Fibroblast of skin of right quadriceps (primary cell): ENCODE data around the gene LHX1.

Experiments
- DNase-seq: peaks from one replicate; pipeline ENCODE4 v3.0.0-alpha.2; 2013

Gene LHX1

DNA sequence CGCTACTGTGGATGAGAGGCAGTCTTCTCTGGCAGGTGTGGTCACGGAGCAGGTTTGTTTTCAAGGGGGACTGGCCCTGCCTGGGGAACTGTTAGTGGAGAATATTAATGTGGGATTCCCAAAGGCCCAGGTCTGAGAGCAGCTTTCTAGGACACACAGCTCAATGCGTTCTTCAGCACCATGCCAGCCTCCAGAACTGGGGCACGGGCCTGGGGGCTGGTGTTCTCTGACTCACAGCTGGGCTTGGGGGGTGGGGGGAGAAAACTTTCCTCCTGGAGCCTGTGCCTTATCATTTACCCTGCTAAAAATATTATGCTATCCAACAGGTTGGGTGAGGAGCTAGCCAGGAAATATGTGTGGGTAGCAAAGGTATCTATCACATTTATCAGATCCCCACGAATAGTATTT lies 13.5 kb upstream of the LHX1 start:
- DNase-seq, result no peak

DNA sequence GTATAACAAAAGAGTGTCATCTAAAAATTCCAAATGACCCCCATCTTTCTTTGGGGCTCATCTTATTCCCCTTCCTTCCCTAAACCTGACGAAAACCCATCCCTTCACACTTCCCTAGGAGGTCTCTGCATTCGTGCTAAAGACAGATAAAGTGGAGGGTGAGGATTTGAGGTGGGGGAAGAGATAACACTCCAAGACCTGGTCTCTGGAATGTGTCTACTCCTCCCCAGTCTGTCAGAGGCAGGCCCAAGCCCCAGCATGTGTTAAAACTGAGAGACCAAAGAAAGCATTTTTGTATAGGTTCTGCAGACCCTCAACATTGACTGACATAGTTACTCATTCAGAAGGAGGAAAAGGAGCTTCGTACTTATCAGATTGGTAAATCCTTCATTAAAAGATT lies 11.0 kb upstream of the LHX1 start:
- no peak for DNase-seq

DNA sequence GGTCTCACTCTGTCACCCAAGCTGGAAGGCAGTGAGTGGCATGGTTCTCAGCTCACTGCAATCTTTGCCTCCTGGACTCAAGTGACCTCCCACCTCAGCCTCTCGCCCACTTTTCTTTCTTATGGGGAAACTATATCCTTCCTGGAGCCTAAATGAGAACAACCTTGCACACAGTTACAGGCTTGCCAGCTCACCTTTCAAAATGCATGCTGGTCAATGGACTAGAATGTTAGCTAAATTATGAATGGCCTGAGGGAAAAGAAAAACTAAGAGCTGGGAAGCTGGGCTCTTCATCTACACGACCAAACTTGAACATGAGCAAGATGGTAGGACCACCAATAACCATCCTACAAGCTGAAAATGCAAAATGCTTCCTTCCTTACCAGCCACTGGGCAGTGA lies 10.6 kb upstream of the LHX1 start:
- no peak for DNase-seq

DNA sequence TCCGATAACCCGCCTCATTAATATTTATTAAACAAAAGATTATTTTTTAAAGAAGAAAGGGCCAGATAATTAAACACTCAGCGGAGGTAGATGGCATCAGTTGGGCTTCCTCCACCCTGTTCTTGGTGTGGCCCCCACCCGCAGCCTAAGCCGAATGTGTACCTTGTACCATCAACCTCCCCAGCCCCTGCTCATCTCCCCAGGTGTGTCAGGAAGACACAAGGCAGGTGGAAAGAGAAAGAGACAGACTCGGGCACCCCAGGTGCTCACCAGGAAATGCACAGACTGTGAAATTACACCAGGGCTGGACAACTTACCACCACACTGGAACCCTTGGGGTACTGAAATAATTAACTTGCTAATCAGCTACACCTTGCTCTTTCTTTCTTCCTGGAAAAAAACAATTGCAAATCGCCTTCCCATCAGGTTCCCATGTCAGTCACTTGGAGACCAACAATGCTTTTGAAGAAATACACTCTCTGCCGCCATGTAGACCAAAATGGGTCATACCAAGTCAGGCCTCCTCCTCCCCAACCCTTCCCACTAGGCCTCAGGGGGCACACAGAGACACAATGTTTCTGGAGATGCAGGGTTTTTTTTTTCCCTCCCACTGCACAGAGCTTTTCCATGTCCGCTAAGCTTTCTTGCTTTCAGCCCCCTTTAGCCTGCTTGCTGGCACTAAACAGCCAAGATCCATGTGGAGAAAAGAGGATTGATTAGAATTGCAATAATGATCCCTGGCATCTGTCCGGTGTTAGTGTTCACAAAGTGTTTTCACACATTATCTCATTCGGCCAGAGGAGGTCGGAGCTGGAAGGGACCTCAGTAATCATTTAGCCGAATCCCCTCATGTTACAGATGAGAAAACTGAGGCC lies 8.6 kb upstream of the LHX1 start:
- DNase-seq, result no peak

DNA sequence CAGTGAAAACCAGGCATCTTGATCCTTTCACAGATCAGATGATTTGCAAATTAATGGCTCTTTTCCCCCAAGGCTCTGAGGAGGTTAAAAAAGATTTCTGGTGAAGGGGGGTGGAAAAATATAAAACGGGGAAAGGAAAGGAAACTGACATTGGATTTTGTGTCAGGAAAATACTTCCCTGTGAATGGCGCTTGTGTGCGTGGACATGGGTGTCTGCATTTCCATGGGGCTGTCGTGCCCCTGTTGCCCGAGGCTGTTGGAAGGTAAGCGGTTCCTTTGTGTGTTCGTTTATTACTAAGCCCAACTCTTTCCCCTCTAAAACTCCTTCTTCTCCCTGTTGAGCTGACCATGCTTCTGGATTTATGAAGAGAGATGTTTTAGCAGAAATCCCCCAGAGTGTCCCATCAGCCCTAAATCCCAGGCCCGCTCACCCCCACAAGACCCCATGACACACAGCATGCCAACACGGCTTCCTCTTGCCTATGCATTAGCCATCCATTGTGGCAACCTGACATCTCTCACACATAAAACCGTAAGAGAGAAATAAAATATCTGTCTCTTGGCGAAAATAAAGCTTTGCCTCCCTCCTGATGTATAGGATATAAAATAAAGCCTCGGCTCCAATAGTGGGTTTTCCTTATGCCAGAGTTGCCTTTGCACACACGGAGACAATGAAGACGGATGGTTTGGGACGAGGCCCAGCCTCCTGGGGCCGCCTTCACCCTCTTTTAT lies 7.3 kb upstream of the LHX1 start:
- DNase-seq, result no peak

DNA sequence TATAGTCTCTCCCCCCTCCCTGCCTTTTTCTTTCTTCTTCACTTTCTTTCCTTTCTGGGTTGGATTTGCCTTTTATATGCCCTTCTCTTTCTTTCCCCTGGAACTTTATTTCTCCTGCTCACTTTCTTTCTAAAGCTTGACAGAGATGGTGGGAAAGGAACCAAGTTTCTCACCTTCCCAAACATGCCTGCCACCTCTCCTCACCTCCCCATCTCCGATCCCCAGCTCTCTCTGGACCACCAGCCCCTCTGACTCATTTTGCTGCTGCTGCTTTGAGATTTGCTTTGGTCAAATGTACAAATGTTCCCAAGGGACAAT lies 6.7 kb upstream of the LHX1 start:
- DNase-seq, result no peak

DNA sequence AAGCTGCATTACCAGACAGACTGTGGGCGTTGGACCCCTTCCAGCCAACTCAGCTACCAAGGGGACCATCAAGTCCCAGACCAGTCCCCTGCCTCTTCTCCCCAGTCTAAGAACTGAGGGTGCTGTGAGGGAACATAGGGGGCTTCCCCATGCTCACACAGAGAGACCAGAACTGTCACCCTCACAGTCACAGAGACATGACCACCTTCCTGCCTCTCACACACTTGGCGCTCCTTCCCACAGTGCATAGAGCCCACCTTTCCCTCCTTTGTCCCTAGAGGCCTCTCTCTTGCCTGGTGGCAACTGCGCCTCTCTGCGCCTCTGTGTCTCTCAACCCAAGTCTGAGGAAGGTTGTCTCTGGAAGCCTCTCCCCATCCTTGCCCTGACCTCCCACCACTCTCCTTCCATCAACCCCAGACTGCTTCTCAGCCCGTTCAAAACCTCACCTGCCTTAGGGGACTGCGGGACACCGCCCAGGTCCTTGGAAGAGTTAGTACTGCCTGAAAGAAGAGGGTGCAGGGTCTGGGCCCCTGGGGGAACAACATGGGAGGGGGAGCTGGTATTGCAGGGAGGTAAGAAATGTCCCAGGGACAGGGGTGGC lies 6.1 kb upstream of the LHX1 start:
- DNase-seq, result no peak

DNA sequence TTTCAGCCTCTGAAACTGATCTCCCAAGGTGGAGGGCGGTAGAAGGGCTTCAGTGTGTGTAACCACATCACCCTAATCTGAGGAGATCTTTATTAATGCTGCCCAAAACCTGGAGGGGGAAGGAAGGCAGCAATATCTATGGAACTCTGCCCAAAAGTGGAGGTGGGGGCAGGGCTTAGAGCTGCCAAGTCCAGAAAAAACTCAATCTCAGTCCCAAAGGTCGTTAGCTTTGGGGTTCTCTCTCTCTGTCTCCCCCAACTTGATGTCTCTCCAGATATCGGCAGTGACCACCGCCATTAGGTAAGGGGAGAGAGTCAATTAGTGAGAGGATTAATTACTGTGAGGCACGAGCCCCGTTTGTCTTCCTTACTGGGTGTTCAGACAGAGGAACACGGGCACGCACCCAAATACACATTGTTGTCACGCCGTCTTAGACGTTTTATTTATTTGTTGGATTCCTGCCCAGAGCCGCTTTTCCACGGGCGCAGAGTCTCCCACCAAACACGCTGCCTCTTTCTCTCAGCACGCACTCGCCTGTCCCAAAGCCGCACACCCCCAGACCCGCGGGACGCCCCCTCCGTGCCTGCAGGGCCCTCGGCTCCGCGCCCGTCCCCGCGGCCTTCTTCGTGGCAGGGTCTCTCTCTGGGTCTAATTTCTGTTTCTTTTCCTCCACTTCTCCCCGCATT lies 5.4 kb upstream of the LHX1 start:
- no peak for DNase-seq

DNA sequence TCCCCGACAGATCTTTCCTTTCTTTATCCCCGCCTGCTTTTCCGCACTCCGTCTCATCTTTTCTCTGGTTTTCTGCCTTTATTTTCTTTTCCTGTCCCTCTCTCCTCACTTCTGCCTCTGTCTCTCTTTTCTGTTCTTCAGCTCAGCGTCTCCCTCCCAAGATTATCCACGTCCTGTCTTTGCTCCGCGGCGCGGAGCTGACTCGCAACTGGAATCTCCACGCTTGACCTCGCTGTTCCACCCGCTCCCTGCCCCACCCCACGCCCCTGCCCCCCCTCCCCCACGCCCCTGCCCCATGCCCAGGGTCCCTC lies 4.9 kb upstream of the LHX1 start:
- DNase-seq, result no peak

DNA sequence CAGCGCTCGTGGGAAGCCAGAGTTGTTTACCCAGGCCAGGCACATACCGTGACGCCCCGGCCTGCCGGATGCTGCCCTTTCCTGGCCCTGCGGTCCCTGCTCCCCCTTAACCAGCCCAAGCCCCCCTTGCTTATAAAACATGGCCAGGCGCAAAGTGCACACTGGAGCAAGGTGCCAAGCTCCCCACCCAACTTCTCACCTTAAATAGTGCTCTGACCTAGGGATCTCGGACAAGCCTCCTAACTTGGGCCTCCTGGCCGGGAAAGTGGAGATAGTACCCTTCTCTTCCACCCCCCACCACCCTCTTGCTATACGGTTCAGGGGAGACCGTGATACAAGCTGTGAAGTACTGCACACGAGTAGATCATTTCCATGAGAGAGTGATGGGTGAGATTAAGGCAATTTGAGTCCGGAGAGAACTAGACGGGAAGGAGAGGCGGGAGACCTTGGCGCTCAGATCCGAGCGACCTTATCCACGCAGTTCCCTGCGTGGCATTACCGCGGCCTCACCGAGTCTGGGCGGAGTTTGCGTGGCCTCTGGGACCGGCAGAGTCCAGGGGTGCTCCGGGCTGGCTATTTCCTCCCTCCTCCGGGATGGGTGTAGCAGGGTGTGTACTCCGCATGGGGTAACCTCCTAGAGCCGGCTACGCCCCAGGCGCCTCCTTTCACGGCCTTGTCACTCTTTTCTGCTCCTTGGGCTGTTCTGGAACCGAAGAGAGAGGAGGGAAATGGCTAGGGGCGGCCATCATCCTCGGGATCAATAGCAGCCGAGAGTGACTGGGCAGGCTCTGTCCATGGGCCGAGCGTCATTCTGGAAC lies 4.4 kb upstream of the LHX1 start:
- no peak for DNase-seq

DNA sequence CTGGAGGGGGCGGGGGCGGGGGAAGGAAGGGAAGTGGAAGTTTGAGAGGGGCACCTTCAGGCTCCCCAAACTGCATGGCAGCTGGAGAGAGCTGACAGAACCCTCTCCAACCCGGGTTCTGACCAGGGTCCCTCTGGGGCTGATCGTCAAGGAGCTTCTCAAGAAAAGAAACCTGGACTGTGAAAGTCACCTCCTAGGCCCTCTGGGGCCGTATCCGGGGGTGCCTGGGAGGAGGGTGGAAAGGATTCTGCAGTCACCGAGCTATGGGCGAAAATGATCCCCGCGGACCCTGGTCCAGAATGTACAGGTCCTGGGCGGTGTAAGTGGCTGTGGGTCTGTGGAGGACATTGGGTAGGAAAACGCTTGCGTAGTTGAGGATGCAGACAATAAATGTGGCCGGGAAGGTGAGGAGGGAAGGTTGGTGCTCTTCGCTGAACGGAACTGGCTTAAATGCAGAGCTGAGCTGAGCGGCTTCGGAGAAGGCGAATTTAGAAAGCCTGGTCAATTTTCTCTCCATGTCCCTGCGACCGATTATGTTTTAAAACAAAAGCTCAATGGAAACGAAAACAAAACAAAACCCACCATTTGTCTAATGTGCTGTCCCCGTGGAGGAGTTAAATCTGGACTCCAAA lies 3.6 kb upstream of the LHX1 start:
- no peak for DNase-seq

DNA sequence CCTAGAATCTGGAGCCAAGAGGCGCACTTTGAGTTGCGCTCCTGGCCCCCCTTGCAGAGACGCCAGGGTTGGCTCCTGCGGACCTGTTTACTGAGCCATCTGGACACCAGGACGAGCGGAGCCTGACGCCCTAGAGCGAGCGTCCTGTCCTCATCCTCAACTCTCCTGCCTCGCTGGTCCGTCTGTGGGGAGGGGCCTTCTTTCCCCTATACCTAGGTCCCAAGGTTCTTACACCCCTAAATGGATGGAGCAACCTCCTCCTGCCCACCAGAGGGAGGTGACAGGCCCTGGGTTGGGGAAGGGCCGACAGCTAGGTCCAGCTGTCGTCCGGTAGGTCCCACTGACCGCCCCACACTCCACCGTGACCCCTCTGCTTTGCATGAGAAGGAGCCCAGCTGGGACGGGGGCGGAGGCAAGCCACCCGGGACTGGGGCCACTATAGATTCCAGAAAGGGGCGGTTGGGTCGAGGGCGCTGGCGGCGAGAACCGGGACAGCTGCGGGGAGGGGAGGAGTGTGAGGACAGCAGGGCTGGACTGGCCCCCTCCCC lies 3.1 kb upstream of the LHX1 start:
- DNase-seq, result no peak

DNA sequence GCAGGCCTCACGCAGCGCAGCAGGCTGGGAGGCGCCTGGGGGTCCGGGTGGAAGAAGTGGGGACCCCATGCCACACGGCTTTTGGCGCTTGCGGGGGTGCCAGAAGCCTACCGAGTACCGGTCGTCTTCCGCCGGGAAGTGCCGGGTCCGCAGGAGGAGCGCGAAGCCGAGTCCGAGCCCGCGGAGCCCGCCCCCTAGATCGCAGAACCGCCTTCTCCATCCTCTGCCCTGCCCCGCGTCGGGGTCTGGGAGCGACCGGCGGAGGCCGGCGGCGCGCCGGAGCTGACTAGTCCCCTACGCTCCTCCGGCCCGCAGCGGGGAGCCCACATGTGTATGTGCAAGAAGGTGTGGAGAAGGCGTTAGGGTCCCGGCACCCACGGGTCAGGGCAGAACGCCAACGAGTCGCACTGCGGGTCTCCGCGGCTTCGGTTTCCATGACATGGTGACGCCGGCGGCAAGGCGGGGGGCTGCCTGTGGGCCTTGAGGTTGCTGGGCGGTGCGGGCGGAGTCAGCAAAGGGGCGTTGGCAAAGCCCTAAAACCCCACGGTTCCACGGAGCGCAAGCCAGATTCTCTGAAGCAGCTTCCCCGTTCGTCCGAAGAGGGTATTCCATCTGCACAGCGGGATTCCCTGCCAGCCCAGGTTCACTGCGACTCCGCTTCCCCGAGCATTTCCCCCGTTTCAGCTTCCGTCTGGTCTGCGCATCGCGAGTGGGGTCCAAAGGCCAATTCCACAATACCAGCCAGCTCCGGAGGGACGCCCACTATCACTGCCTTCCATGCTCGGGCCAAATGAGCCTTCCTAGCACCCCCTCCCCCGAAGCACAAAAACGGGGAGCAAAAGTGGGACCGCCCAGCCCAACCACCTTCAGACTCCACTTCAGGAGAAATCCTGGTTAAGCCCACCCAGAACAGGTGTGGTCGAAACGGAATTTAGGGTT lies 2.3 kb upstream of the LHX1 start:
- no peak for DNase-seq

DNA sequence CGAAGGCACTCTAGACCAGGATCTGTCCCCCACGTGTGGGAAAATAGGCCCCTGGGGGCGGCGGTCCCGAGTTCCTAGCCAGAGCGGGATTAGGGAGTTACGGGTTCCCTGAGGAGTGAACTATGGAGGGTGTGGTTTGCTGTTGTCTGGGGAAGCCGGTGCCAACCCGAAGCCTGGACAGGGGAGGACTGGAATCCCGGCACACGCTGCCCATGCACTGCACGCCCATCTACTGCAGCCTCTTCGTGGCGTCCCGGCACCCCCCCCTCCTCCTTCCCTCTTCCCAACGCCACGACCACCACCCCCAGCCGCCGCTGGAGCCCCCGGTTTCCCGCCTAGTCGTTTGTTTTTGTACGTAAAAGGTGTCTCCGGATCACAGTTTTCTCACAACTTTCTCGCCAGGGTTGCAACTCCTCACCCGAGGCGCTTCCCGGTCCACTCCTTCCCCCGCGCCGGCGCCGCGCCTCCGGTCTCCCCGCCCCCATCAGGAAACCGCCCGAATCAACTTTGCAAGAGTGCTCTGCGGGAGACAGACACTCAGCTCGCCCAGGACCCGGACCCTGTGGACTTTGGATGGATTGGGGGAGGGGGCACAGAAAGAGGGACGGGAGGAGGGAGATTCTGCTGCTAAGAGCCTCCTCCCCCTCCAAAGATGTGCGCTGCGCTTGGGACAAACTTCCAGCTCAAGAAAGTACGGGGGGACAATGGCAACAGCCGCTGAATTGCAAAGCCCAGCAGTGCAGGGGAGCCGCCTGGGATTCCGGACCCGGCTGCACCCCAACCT lies 1.4 kb upstream of the LHX1 start:
- no peak for DNase-seq

DNA sequence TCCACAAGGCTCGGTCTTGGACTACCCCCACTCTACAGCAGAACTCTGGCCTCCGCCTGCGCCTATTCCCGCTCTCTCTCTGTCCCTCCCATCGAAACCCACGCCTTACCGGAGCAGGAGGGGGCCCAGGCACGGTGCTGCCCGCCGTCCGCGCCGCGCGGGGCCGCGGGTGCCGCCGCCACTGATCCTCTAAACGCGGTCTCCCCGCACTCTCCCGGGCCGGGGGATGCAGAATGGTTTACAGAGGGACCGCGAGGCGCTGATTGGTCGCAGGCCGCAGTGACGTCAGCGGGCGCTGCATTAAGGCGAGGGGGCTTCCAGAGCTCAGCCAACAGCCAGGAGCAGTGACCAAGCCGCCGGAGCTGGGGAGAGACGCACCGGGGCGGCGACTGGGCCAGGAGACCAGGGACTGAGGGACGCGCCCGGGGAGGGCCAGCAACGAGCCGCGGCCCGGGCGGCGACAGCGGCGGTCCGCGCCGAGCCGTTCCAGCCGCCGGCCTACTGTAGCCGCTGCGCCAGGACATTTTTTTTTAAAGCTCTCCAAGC lies 747 bp upstream of the LHX1 start:
- DNase-seq, result no peak

DNA sequence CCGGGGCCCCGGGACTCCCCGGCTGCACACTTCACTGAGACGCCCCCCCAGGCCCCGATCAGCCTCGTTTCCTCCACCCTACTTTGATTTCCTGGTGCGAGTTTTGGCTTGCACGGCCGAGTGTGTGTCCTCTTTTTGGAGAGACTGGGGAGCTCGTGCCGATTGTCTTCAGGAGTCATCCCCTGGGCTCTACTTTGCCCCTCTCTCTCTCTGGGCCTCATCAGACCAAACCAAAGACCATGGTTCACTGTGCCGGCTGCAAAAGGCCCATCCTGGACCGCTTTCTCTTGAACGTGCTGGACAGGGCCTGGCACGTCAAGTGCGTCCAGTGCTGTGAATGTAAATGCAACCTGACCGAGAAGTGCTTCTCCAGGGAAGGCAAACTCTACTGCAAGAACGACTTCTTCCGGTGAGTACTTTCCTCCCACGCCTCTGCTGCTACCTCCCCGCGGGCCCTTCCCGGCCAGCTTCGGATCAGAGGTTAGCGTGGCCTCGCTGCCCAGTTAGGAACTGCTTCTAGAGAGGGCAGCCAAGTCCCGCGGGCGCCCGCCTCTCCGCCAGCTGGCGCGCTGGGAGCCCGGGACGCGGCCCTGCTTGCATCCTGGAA lies 787 bp downstream of the LHX1 start:
- DNase-seq, result no peak

DNA sequence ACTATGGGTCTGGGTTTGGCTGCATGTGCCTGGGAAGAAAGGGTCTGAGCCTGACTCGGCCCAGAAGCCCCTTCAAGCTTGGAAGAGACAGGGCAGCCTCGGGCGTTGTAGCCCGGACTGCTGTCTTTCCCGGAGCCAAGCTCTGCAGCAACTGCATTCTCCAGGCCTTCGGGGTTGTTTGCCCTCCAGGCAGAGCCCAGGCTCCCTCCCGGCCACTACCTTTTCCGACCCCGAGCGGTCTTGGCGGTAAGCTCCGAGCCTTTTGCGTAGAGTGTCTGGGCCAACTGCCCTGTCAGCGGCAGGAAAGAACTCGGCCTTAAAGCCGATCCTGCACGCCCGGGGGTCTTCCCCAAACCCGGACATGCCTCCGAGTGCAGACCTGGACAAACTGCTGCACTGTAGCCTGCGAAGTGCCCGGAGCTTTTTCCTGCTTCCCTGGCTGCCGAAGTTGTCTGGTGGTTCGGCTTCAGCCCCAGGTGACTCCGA lies 1.3 kb downstream of the LHX1 start:
- DNase-seq, result no peak

DNA sequence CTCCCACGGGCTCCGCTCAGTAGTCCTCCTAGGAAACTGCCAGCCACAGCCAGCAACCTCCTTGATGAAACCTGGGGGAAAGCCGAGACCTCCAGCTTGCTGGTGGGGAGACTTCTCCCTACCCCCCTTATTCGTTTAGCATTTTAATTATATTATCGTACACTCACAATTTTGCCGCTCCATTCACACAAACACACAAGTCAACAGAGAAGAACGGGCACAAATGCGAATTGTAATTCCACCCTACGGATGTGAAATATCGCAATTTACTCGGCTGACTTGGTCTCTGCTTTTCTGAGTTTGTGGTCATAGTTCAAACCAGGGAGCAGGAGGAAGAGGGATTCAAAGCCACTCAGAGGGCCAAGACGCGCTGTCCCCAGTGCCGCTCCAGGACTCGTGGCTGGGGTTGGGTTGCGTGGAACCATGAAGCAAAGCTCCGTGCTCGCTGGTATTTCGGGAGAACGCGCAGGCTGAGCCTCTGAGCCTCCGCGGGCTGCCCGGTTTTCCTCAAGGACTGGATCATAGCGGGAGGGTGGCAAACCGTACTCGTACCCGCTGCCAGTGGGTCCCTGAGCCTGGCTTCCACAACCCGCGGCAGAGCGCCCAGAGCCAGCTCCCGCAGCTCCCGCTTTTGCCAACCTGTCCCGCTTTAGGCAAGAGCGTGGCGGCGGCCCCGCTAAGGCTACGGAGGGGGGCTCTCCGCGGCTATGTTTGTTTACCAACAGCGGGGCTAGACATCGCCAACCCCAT lies 2.0 kb downstream of the LHX1 start:
- no peak for DNase-seq
